GM18868 (cell line): ENCODE results near the gene CSMD2.

ENCODE experiments used
- ATAC-seq: cut with Tn5 transposase; IDR thresholded peaks from one replicate; pipeline ENCODE4 v1.9.1; 2021; ENCODE audit warnings: mild to moderate bottlenecking, moderate library complexity; ENCODE audit not compliant: unreplicated experiment

Gene CSMD2

GRCh38 chr1:33906156-33906555 is 258.9 kb downstream of the CSMD2 start:
- ATAC-seq = no peak

- ATAC-seq = no peak
These were observed 259.8 kb downstream of the CSMD2 start for GRCh38 chr1:33905241-33905640.

GRCh38 chr1:33903210-33903589 is 261.8 kb downstream of the CSMD2 start:
- ATAC-seq = no peak

- ATAC-seq = no peak
These were observed 262.4 kb downstream of the CSMD2 start for GRCh38 chr1:33902486-33903209.

- no peak for ATAC-seq
These were observed 265.3 kb downstream of the CSMD2 start for GRCh38 chr1:33899746-33900145.

GRCh38 chr1:33898881-33899280 is 266.1 kb downstream of the CSMD2 start:
- ATAC-seq = no peak

- no peak for ATAC-seq
These were observed 266.6 kb downstream of the CSMD2 start for GRCh38 chr1:33898406-33898805.

- no peak for ATAC-seq
These were observed 267.8 kb downstream of the CSMD2 start for GRCh38 chr1:33897092-33897725.

- no peak for ATAC-seq
These were observed 269.1 kb downstream of the CSMD2 start for GRCh38 chr1:33895976-33896375.

GRCh38 chr1:33895396-33895795 is 269.6 kb downstream of the CSMD2 start:
- ATAC-seq = no peak

GRCh38 chr1:33893147-33893830 is 271.7 kb downstream of the CSMD2 start:
- ATAC-seq = no peak

- ATAC-seq = no peak
These were observed 278.5 kb downstream of the CSMD2 start for GRCh38 chr1:33886496-33886895.

- no peak for ATAC-seq
These were observed 284.7 kb downstream of the CSMD2 start for GRCh38 chr1:33880305-33880704.

- ATAC-seq = no peak
These were observed 286.6 kb downstream of the CSMD2 start for GRCh38 chr1:33878392-33878791.

GRCh38 chr1:33876970-33877650 is 287.9 kb downstream of the CSMD2 start:
- ATAC-seq = no peak

- ATAC-seq = no peak
These were observed 289.2 kb downstream of the CSMD2 start for GRCh38 chr1:33875862-33876261.

GRCh38 chr1:33874636-33875035 is 290.4 kb downstream of the CSMD2 start:
- ATAC-seq = no peak

- ATAC-seq = no peak
These were observed 292.3 kb downstream of the CSMD2 start for GRCh38 chr1:33872683-33873082.

- no peak for ATAC-seq
These were observed 292.8 kb downstream of the CSMD2 start for GRCh38 chr1:33872275-33872674.

- ATAC-seq = no peak
These were observed 297.3 kb downstream of the CSMD2 start for GRCh38 chr1:33867684-33868083.

GRCh38 chr1:33866281-33866680 is 298.7 kb downstream of the CSMD2 start:
- ATAC-seq = no peak
